Posterior vena cava (tissue), 2 donors: Measurements from ENCODE around the gene ARHGEF1. TPM values are rescaled to one million over a fixed set of nuclear protein-coding genes. Genes with fewer than 3 reads are reported as not detected.
"Not testable (repeated sequence)": the region's sequence is repeated elsewhere in the genome, so short reads cannot be mapped to it uniquely, and the experiment has no call there.

Experiments
- DNase-seq: peaks from one replicate; pipeline ENCODE4 v3.0.0-alpha.2; 2020; ENCODE audit warnings: low spot score
- intact Hi-C, 2 donors: fragments of 100-400 bp; cut with DNase I; formaldehyde crosslinking; loops; one replicate each; pipeline versions ENCODE4 v1.14.1 to v1.14.2; 2022 to 2023
- microRNA-seq, 2 donors: library from miRNA; unstranded; fragments of <30 nt; microRNA quantifications; one replicate each; pipeline ENCODE4 v1.2.0, GENCODE V29; 2020 to 2021; ENCODE audit warnings: borderline microRNAs expressed in 2 of 2
- total RNA-seq, 2 donors: library from RNA; stranded (reverse); fragmentation: NEBNext Ultra II Directional; extraction: Animal tissue kit (Norgen Biotek cat#: 25700); gene quantifications; one replicate each; pipeline ENCODE4 v1.2.1, GENCODE V29; 2021
- donor health status: DM: yes; HTN: yes; CAD: no.
- donor health status: DM: yes; HTN: yes; CAD: no.

ARHGEF1 gene
- total RNA-seq, 2 donors from 2014 or later: 73.4 to 73.7 TPM

- no peak for DNase-seq
- intact Hi-C loops: no loop called here
These were observed 54.8 kb downstream of the ARHGEF1 start for GRCh38 chr19:41937525-41938468.

DNA sequence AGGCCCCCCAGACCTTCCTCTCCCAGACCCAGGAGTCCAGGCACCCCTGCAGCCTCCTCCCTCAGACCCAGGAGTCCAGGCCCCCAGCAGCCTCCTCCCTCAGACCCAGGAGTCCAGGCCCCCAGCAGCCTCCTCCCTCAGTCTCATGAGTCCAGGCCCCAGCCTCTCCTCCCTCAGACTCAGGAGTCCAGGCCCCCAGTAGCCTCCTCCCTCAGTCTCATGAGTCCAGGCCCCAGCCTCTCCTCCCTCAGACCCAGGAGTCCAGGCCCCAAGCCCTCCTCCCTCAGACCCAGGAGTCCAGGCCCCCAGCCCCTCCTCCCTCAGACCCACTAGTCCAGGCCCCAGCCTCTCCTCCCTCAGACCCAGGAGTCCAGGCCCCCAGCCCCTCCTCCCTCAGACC, 56.2 kb downstream of the ARHGEF1 start:
- intact Hi-C loops: not testable (repeated sequence)

DNA sequence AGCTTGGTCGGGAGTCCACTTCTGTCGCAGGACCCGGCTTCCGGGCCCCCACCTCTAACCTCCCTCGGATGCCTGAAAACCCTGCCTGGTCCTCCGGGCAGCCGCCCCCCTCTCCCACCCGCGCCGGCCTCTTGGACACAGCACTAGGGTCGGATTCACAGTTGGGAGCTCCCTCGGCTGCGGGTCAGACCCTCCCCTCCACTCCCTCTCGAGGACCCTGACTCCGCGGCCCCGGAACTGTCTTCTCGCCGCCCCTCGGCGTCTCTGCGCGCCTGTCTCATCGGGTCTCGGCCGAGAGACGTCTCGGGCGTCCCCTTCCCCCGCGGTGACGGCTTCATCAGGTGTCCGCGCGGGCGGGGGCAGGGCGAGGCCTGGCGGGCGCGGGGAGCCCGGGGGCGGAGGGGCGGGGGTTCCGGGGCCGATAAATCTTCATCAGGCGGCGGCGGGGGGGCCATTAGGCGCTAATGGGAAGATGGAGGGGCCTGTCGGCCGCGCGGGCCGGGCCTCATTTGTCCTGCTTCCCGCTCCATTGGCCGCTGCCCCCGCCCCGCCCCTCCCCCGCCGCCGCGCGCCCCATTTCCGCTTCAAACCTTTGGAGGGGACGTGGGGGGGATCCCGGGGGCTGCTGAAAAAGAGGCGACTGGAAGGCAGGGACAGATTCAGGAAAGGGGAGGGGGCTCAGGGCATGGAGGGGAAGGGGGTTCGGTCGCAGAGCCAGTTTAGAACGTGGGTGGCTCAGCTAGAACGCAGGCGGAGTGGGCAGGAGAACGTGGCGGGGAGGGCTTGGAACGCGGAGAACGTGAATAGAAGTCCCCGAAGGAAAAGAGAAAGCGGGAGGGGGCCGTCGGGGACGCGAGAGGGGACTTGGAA, 57.1 kb downstream of the ARHGEF1 start:
- intact Hi-C loops: no loop called here
- DNase-seq: no peak

More for the DNA sequence above, 56.2 kb downstream of the ARHGEF1 start:
- not testable (repeated sequence) for DNase-seq

DNA sequence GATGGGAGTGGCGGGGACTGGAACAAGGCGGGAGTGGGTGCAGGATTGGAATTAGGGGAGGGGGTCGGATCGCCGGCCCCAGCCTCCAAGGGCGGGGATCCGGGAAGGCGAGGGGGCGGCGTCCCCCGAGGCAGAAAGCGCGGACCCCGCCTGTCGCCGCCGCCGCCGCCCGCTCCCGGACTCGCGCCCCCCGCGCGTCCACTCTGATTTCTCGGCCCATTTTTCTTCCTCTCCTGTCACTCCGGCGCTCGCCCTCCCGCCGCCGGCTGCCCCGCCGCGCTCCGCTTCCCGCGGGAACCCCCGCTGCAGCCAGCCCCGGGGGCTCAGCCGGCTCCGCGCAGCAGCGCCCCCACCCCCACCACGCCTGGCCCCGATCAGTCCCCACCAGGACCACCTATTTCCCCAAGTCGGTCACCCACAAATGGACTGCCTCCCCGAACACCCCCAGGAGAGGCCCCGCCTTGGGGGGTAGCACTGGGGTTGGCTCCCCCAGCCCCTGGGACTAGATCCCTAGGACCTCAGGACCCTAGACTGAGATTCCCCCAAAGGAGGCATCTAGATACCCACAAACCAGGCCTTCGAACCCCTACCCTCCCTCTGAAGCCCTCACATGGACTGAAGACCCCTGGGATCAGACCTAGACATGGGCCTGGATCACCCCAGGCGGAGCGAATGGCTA, 57.9 kb downstream of the ARHGEF1 start:
- intact Hi-C loops: no loop called here

DNA sequence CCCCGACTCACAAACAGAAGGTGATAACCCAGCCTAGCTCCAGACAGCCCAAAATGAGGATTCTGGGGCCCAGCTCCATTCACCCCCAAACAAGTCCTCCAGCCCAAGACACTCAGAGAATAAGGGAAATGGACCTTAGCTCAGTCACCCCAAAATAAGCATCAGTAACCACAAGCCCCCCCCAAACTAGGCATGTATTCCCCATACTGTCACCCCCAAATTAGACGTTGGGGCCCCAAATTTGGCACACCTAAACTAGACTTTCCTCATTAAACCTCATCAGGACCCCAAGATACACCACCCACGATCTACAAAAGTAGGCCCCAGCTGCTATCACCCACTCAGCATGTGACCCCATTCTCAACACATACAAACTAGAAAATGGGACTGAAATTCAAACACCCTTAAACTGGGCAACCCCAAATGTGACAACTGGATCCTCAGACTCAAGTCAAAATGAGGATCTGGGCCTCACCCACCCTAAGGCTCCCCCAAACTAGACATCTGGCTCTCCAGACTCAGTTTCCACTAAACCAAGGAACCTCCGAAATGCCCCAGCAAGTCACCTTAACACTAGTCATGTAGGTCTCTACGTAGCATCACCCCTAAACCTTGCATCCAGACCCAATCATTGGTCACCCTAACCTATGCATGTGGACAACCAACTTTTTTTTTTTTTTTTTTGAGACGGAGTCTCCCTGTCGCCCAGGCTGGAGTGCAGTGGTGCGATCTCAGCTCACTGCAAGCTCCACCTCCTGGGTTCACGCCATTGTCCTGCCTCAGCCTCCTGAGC, 58.6 kb downstream of the ARHGEF1 start:
- no peak for DNase-seq
- intact Hi-C loops: no loop called here

More for the DNA sequence above, 57.9 kb downstream of the ARHGEF1 start:
- DNase-seq: no peak

- DNase-seq: no peak
- intact Hi-C loops: no loop called here
These were observed 61.4 kb downstream of the ARHGEF1 start for GRCh38 chr19:41944336-41944735.

GRCh38 chr19:41945135-41945766, 62.3 kb downstream of the ARHGEF1 start:
- intact Hi-C loops: no loop called here
- DNase-seq: no peak

- DNase-seq: no peak
- intact Hi-C loops: no loop called here
These were observed 64.1 kb downstream of the ARHGEF1 start for GRCh38 chr19:41947091-41947490.

- peak; percentile 91 for DNase-seq
- intact Hi-C loops: no loop called here
These were observed 68.7 kb downstream of the ARHGEF1 start for GRCh38 chr19:41951686-41952172.

DNA sequence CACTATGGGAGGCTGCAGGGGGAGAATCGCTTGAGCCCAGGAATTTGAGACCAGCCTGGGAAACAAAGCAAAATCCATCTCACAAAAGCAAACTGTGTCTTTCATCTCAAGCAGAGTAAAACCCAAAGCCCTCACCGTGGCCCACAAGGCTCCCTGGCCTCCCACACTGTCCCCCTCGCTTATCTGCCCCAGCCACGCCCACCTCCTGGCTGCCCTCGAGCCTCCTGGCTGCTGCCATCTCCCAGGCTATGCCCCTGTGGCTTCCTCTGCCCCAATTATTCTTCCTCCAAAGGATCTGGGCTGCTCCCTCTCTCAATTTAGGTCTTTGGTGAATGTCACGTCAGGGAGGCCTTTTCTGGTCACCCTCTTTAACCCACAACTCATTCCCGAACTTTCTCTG, 72.5 kb downstream of the ARHGEF1 start:
- intact Hi-C loops: no loop called here
- DNase-seq: no peak

DNA sequence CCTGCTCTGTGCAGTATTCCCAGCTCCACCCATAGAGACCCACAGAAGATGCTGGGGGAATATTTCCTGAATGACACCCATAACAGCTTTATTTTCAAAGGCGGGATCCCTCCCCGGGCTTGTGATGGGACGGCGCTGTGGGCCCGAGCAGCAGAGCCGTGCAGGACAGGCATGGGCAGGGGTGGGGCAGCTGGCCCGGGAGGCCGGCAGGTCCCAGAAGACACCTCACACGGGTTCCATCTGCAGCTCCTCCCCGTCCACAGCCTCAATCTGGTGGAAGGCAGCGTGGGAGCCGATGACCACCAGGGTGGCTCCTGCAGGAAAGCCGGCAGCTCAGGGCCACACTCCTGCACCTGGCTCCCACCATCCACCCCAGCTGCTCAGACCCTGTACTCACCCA, 73.6 kb downstream of the ARHGEF1 start:
- DNase-seq: no peak
- intact Hi-C loops: no loop called here

Small RNA genes lying within 50 kb of the gene (microRNA-seq; reads per million reads assigned to microRNA genes)
- gene MIR6797: 0 to 0.26 reads per million in 2 donors

Other genes starting within 250 kb of the ARHGEF1 start
- gene CEACAM7, start 194.9 kb upstream of the ARHGEF1 start, total RNA-seq: not detected
- gene CEACAM5, start 174.6 kb upstream of the ARHGEF1 start, total RNA-seq: not detected
- under 1 TPM in 1 of 2 donors, not detected in 1; 0.10 TPM for gene CEACAM6, start 127.7 kb upstream of the ARHGEF1 start, total RNA-seq
- under 1 TPM; 0.71 to 0.93 TPM for gene CEACAM3, start 86.6 kb upstream of the ARHGEF1 start, total RNA-seq
- not detected for gene LYPD4, start 38.5 kb upstream of the ARHGEF1 start, total RNA-seq
- not detected for gene DMRTC2, start 38.1 kb upstream of the ARHGEF1 start, total RNA-seq
- 1,000 to 10,000 TPM in 1 of 2 donors, 100 to 1,000 TPM in 1; 982 to 1,008 TPM for gene RPS19, start 22.9 kb upstream of the ARHGEF1 start, total RNA-seq
- under 1 TPM; 0.52 to 0.97 TPM for gene CD79A, start 5.9 kb upstream of the ARHGEF1 start, total RNA-seq
- gene ERFL, start 45.3 kb downstream of the ARHGEF1 start, total RNA-seq: under 1 TPM in 1 of 2 donors, not detected in 1; 0.38 TPM
- 100 to 1,000 TPM; 186 to 191 TPM for gene RABAC1, start 76.1 kb downstream of the ARHGEF1 start, total RNA-seq
- under 1 TPM in 1 of 2 donors, not detected in 1; 0.19 TPM for gene ATP1A3, start 111.0 kb downstream of the ARHGEF1 start, total RNA-seq
- gene GRIK5, start 187.0 kb downstream of the ARHGEF1 start, total RNA-seq: 10 to 100 TPM; 11.3 to 13.4 TPM
- 1 to 10 TPM; 7.6 to 9.1 TPM for gene ZNF574, start 193.0 kb downstream of the ARHGEF1 start, total RNA-seq
- gene POU2F2, start 249.3 kb downstream of the ARHGEF1 start, total RNA-seq: 1 to 10 TPM; 2.1 to 3.1 TPM